Right lobe of liver (tissue), 6 donors: ENCODE measurements around the gene DAGLA. TPM values are rescaled to one million over a fixed set of nuclear protein-coding genes. Genes with fewer than 3 reads are reported as not detected.

Source experiments
- ATAC-seq, 4 donors: fragments of 200-7000 bp; cut with Tn5 transposase; one replicate each; pipeline ENCODE4 v1.9.1; 2020; ENCODE audit warnings: mild to moderate bottlenecking in 4 of 4, moderate library complexity in 4 of 4
- DNase-seq, 3 donors: peaks; one replicate each; pipeline ENCODE4 v3.0.0-alpha.2; 2020
- H3K27ac ChIP-seq, 3 donors: fragments of 200-600 bp; one replicate each; pipeline ENCODE4 v1.8.0; 2022
- H3K27me3 ChIP-seq, 2 donors: fragments of 200-600 bp; one replicate each; pipeline ENCODE4 v1.8.0; 2022
- H3K36me3 ChIP-seq, 4 donors: fragments of 200-600 bp; sonication (generic) in 1 of 4; one replicate each; pipeline versions ENCODE4 v1.5.1 to v1.8.0; 2017 to 2022; ENCODE audit warnings: control low read depth in 1 of 4
- H3K4me1 ChIP-seq, 4 donors: fragments of 200-600 bp; sonication (generic) in 1 of 4; one replicate each; pipeline versions ENCODE4 v1.5.1 to v1.8.0; 2017 to 2022; ENCODE audit warnings: control low read depth in 1 of 4
- H3K4me3 ChIP-seq, 3 donors: fragments of 200-600 bp; one replicate each; pipeline ENCODE4 v1.8.0; 2022
- H3K9me3 ChIP-seq, 4 donors: fragments of 200-600 bp; sonication (generic) in 1 of 4; one replicate each; pipeline versions ENCODE4 v1.5.1 to v1.8.0; 2017 to 2022; ENCODE audit warnings: control low read depth in 1 of 4
- POLR2A ChIP-seq: fragments of 450-650 bp; IDR thresholded peaks from one replicate; pipeline ENCODE4 v1.6.1; 2017; ENCODE audit warnings: antibody characterized with exemption, mild to moderate bottlenecking
- WGBS: methylation state at CpG from one replicate; pipeline ENCODE4 v1.1.6; 2018; ENCODE audit warnings: low coverage, low lambda C conversion rate; ENCODE audit not compliant: insufficient coverage; ENCODE audit errors: missing lambda C conversion rate; 5-methylcytosine and 5-hydroxymethylcytosine counted together
- intact Hi-C, 2 donors: fragments of 100-400 bp; cut with DNase I; formaldehyde crosslinking; loops; one replicate each; pipeline versions ENCODE4 v1.11.2 to v1.14.1; 2022
- total RNA-seq, 6 experiments: library from RNA; depleted of rRNA in 2 of 6; stranded (reverse); fragments of >200 nt in 2 of 6; fragmentation: NEBNext Ultra II Directional in 3 of 6; extraction: Animal tissue kit (Norgen Biotek cat#: 25700) in 3 of 6; gene quantifications; one replicate each; pipeline versions ENCODE4 v1.1.0 to v1.2.4, GENCODE V29; 2016 to 2023
- TF ChIP-seq, protein P1 (sequence below), 4 donors: fragments of 200-600 bp in 3 of 4; fragments of 450-650 bp in 1 of 4; IDR thresholded peaks; one replicate each; pipeline versions ENCODE4 v1.5.1 to v1.8.0; 2016 to 2022; ENCODE audit warnings: antibody characterized with exemption in 4 of 4, mild to moderate bottlenecking in 2 of 4
- donor health status: DM: no; HTN: yes; CAD: no.
- donor health status: DM: no; HTN: no; CAD: no.
- donor health status: DM: no; HTN: no; CAD: no.
- donor health status: DM: no; HTN: yes; CAD: no.
- donor health status: DM: no; HTN: yes; CAD: no.

The DAGLA gene
- total RNA-seq, 6 experiments from 2014 or later: 0.33 to 5.5 (median 0.79) TPM

DNA sequence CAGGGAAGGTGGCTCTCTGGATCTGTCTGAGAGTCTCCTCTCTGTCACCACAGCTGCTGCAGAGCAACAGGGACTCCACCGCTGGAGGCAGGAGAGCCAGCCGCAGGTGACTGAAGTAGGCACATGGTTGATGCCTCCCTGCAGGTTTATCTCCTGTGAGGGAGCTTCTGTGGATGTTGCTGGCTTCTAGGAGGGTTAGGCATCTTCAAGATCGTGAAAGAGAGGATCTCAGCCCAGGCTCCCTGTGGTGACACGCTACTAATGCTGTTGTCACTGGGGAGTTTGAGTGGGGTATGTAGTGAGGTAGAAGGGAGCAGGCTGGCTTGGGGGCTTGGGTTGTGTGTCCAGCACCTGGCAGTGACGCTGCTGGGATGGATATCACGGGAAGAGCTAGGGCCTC, 34.1 kb downstream of the DAGLA start:
- no peak overlapping the region for H3K27ac ChIP-seq
- 33% methylated on average over 1 of the region's 6 CpGs for WGBS
- H3K9me3 ChIP-seq: no peaks in the 10 kb centered on the region
- ATAC-seq (no peak), DNase-seq (no peak)
- no peak overlapping the region for H3K4me3 ChIP-seq
- no peaks in the 10 kb centered on the region for H3K4me1 ChIP-seq
- intact Hi-C loops: no loop called here
- TF ChIP-seq POLR2A: no peak
- TF ChIP-seq, protein P1, sequence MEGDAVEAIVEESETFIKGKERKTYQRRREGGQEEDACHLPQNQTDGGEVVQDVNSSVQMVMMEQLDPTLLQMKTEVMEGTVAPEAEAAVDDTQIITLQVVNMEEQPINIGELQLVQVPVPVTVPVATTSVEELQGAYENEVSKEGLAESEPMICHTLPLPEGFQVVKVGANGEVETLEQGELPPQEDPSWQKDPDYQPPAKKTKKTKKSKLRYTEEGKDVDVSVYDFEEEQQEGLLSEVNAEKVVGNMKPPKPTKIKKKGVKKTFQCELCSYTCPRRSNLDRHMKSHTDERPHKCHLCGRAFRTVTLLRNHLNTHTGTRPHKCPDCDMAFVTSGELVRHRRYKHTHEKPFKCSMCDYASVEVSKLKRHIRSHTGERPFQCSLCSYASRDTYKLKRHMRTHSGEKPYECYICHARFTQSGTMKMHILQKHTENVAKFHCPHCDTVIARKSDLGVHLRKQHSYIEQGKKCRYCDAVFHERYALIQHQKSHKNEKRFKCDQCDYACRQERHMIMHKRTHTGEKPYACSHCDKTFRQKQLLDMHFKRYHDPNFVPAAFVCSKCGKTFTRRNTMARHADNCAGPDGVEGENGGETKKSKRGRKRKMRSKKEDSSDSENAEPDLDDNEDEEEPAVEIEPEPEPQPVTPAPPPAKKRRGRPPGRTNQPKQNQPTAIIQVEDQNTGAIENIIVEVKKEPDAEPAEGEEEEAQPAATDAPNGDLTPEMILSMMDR (IDR thresholded peaks at IDR 0.05): no peak
- no peaks in the 10 kb centered on the region for H3K36me3 ChIP-seq
- H3K27me3 ChIP-seq: no peaks in the 10 kb centered on the region

DNA sequence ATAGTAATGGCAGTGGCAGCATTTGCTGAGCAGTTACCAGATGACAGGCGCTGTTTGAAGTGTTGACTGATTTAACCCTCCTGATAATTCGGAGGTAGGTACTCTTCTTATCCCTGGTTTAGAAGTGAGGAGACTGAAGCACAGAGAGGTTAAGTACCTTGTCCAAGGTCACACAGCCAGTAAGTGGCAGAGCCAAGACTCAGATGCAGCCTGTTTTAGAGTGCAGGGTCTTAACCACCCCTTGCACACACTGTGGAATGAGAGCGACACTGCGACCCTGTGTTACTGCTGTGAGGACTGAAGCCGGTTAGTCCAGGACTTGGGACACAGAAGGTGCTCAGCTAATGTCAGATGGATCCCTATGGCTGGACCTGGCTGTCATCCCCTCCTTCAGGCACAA, 34.7 kb downstream of the DAGLA start:
- no peak for TF ChIP-seq POLR2A
- TF ChIP-seq, protein P1 (IDR thresholded peaks at IDR 0.05): no peak
- H3K4me1 ChIP-seq: no peaks in the 10 kb centered on the region
- no peak overlapping the region for H3K27ac ChIP-seq
- H3K4me3 ChIP-seq: no peak overlapping the region
- H3K27me3 ChIP-seq: no peaks in the 10 kb centered on the region
- H3K36me3 ChIP-seq: no peaks in the 10 kb centered on the region
- 75% methylated on average over 1 of the region's 5 CpGs for WGBS
- ATAC-seq: no peak
- intact Hi-C loops: no loop called here
- DNase-seq: no peak
- H3K9me3 ChIP-seq: no peaks in the 10 kb centered on the region

DNA sequence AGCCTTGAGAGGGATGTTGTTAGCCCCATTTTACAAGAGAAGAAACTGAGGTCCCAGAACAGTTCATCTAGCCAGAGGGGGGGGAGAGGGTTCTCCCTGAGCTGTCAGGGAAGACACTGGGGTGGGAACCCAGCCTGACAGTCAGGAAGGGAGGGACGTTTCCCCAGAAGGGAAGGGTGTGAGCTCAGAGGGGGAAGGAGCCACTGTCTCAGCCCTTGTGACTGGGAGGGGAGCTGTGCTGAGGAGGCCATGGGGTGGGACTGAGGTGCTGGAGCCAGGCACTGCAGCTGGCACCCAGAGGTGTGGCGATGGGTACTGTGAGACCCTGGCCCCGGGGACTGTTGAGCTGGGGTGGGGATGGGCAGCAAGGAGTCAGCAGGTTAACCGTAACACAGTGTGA, 35.7 kb downstream of the DAGLA start:
- TF ChIP-seq, protein P1 (IDR thresholded peaks at IDR 0.05): no peak
- no peak for TF ChIP-seq POLR2A
- Histone ChIP-seq H3K4me3 (no peak overlapping the region), H3K4me1 (no peaks in the 10 kb centered on the region), H3K27ac (no peak overlapping the region), H3K9me3 (no peaks in the 10 kb centered on the region), H3K36me3 (no peaks in the 10 kb centered on the region), H3K27me3 (no peaks in the 10 kb centered on the region)
- DNase-seq (no peak), ATAC-seq (peak; percentile 39 to 74 (median 60))
- intact Hi-C loops: no loop called here
- 53% methylated on average over 2 of the region's 4 CpGs for WGBS

DNA sequence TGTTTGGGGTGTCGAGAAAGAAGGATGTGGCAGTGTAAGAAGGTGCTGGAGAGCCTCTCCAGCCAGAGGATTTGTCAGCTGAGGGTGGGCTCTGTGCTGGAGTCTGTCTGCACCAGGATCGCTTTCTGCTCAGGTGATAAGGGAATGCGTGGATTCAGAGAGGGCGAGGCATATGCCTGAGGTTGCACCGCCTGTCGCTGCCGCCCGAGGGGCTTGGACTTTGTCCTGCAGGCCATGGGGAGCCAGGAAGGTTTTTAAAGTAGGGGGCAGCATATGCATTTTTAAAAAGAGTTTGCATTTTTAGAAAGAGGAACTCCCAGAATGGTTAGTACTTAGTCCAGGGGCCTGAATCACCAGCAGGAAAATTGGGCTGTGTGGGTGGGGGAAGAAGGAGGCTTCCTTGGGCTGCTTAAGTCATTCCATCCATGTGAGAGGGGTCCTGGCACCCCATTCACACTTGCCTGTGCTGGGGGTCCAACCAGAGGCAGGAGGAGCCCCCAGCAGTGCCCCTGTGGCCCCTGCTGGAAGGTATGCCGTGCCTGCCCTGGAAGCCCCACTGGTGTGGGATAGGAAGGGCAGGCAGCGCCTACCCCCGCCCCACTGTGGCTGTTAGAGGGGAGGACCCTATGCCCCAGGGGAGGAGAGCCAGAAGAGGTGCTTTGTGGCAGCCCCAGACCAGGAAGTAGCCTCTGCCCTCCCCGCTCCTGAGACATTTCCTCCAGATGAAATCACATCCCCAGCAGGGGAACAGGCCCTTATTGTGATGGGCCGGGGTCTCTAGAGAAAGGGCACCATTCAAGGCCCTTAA, 36.5 kb downstream of the DAGLA start:
- ATAC-seq: peak in 2 of 4 donors; percentile 27 to 38
- Histone ChIP-seq H3K27ac (no peak overlapping the region), H3K36me3 (no peaks in the 10 kb centered on the region)

More for the DNA sequence above, 36.5 kb downstream of the DAGLA start:
- H3K4me3 ChIP-seq: no peak overlapping the region
- no peaks in the 10 kb centered on the region for H3K27me3 ChIP-seq
- no peak for DNase-seq
- 63% methylated on average over 1 of the region's 13 CpGs for WGBS
- intact Hi-C loops: no loop called here
- no peaks in the 10 kb centered on the region for H3K4me1 ChIP-seq
- TF ChIP-seq, protein P1 (IDR thresholded peaks at IDR 0.05): no peak
- TF ChIP-seq POLR2A: no peak
- H3K9me3 ChIP-seq: no peaks in the 10 kb centered on the region
